Keratinocyte (primary cell): ENCODE data around the gene KRT23. TPM values are rescaled to one million over a fixed set of nuclear protein-coding genes. Genes with fewer than 3 reads are reported as not detected.

ENCODE experiments used
- DNase-seq: peaks from one replicate; pipeline ENCODE4 v3.0.0-alpha.2; 2011; ENCODE audit warnings: low read depth, missing footprints, low spot score
- FAIRE-seq: peaks from 2 replicates; lab custom pipeline; 2011; peaks lifted over from hg19 to GRCh38; lab: Jason Lieb, UNC
- H2AFZ ChIP-seq: 2 replicates; pipeline ENCODE4 v1.6.0; 2012; ENCODE audit warnings: low read length, control low read depth, inconsistent platforms; ENCODE audit not compliant: control insufficient read depth
- H3K27ac ChIP-seq: 2 replicates; pipeline ENCODE4 v1.5.1; 2011; ENCODE audit warnings: low read length; ENCODE audit not compliant: control insufficient read depth, insufficient read depth
- H3K27me3 ChIP-seq: 3 replicates; pipeline ENCODE4 v1.6.0; 2011; ENCODE audit warnings: low read length; ENCODE audit not compliant: control insufficient read depth, insufficient read depth; ENCODE audit errors: extremely low read depth
- H3K36me3 ChIP-seq, 2 experiments: 2 replicates in 1 of 2; 3 replicates in 1 of 2; pipeline ENCODE4 v1.5.1; 2011; ENCODE audit warnings: low read length in 2 of 2, mild to moderate bottlenecking in 1 of 2; ENCODE audit not compliant: control insufficient read depth in 2 of 2, insufficient read depth in 2 of 2; ENCODE audit errors: extremely low read depth in 1 of 2
- H3K4me1 ChIP-seq: 3 replicates; pipeline ENCODE4 v1.5.1; 2011; ENCODE audit warnings: low read length; ENCODE audit not compliant: control insufficient read depth, insufficient read depth; ENCODE audit errors: extremely low read depth
- H3K4me2 ChIP-seq: 3 replicates; pipeline ENCODE4 v1.6.0; 2011; ENCODE audit warnings: low read depth, low read length; ENCODE audit not compliant: control insufficient read depth, insufficient read depth; ENCODE audit errors: extremely low read depth
- H3K4me3 ChIP-seq, 3 experiments: fragments of 200-600 bp in 1 of 3; sonication (generic) in 1 of 3; 2 replicates in 2 of 3; 3 replicates in 1 of 3; pipeline ENCODE4 v1.5.1; 2011 to 2016; ENCODE audit warnings: low read length in 3 of 3, mild to moderate bottlenecking in 3 of 3, control low read depth in 2 of 3, inconsistent platforms in 1 of 3, low read depth in 1 of 3, mixed read lengths in 1 of 3, mixed run types in 1 of 3, moderate library complexity in 1 of 3; ENCODE audit not compliant: control insufficient read depth in 2 of 3, insufficient read depth in 2 of 3; ENCODE audit errors: extremely low read depth in 1 of 3
- H3K79me2 ChIP-seq: 2 replicates; pipeline ENCODE4 v1.6.0; 2012; ENCODE audit warnings: low read length; ENCODE audit not compliant: control insufficient read depth, insufficient read depth
- H3K9ac ChIP-seq: 3 replicates; pipeline ENCODE4 v1.6.0; 2011; ENCODE audit warnings: low read length; ENCODE audit not compliant: control insufficient read depth, insufficient read depth; ENCODE audit errors: extremely low read depth
- H3K9me1 ChIP-seq: 3 replicates; pipeline ENCODE4 v1.6.0; 2011; ENCODE audit warnings: low read length; ENCODE audit not compliant: control insufficient read depth, insufficient read depth; ENCODE audit errors: extremely low read depth
- H3K9me3 ChIP-seq: 2 replicates; pipeline ENCODE4 v1.5.1; 2012; ENCODE audit warnings: low read depth, low read length; ENCODE audit not compliant: control insufficient read depth
- H4K20me1 ChIP-seq: 3 replicates; pipeline ENCODE4 v1.6.0; 2011; ENCODE audit warnings: low read length; ENCODE audit not compliant: control insufficient read depth, insufficient read depth; ENCODE audit errors: extremely low read depth
- EZH2 ChIP-seq: IDR thresholded peaks from one replicate; pipeline ENCODE4 v1.6.1; 2012; ENCODE audit warnings: inconsistent platforms, mild to moderate bottlenecking, low read length, moderate library complexity
- dilution Hi-C: fragments of 300-500 bp; cut with MboI; formaldehyde crosslinking; loops from one replicate; pipeline ENCODE4 v1.7.0; 2020; ENCODE audit warnings: low sequenced_read_pairs; ENCODE audit not compliant: extremely low pct_ligation_motif_present
- polyA plus RNA-seq, 5 experiments: library from polyadenylated mRNA; depleted of rRNA in 3 of 5; stranded (reverse) in 3 of 5; stranded (forward) in 1 of 5; unstranded in 1 of 5; fragments of >200 nt; gene quantifications; 1 replicate in 1 of 5; 2 replicates in 3 of 5; 3 replicates in 1 of 5; pipeline versions ENCODE4 v1.2.1 to v1.2.3, GENCODE V29; 2011 to 2012; ENCODE audit warnings: missing spikeins in 2 of 5, low read depth in 1 of 5, low replicate concordance in 1 of 5
- TF ChIP-seq, protein P1 (sequence below), 3 experiments: IDR thresholded peaks in 1 of 3; conservative IDR thresholded peaks in 1 of 3; optimal IDR thresholded peaks in 1 of 3; 2 replicates in 2 of 3; 3 replicates in 1 of 3; pipeline versions ENCODE3 to v1.5.1; 2011; ENCODE audit warnings: low read length in 3 of 3, mild to moderate bottlenecking in 3 of 3, moderate library complexity in 2 of 3, control low read depth in 1 of 3, inconsistent platforms in 1 of 3; ENCODE audit not compliant: insufficient read depth in 2 of 3; ENCODE audit errors: extremely low read depth in 1 of 3

KRT23 gene
- polyA plus RNA-seq, 1 donor (not counting 4 experiments of a cell fraction or from before 2014, with no cell fraction given): 8.2 TPM

DNA sequence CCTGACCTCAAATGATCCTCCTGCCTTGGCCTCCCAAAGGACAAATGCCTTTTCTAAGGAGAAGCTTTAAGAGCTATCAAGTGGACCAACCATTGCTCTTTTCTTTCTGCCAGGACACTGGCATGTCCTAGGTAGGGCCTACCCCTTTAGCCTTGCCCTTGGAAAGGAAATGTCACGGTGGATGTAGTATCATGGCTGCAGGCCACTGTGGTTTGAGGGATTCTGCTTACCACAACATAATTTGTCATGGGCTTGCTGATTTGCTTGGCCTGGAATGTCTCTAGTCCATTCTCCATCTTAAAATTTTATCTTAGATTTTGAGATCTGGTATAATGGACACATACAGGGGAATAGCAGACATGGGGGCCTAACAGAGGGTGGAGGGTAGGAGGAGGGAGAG lies 58.4 kb downstream of the KRT23 start:
- H3K36me3 ChIP-seq: no peaks in the 10 kb centered on the region
- H3K4me1 ChIP-seq: no peaks in the 10 kb centered on the region
- H2AFZ ChIP-seq: no peak overlapping the region
- no peaks in the 10 kb centered on the region for H3K9me1 ChIP-seq
- no peak for TF ChIP-seq EZH2
- TF ChIP-seq, protein P1, sequence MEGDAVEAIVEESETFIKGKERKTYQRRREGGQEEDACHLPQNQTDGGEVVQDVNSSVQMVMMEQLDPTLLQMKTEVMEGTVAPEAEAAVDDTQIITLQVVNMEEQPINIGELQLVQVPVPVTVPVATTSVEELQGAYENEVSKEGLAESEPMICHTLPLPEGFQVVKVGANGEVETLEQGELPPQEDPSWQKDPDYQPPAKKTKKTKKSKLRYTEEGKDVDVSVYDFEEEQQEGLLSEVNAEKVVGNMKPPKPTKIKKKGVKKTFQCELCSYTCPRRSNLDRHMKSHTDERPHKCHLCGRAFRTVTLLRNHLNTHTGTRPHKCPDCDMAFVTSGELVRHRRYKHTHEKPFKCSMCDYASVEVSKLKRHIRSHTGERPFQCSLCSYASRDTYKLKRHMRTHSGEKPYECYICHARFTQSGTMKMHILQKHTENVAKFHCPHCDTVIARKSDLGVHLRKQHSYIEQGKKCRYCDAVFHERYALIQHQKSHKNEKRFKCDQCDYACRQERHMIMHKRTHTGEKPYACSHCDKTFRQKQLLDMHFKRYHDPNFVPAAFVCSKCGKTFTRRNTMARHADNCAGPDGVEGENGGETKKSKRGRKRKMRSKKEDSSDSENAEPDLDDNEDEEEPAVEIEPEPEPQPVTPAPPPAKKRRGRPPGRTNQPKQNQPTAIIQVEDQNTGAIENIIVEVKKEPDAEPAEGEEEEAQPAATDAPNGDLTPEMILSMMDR (optimal IDR thresholded peaks at IDR 0.05 in 1 of 3, IDR thresholded peaks at IDR 0.05 in 1 of 3, conservative IDR thresholded peaks at IDR 0.05 in 1 of 3; ENCODE audit: extremely low read depth in 1 of 3, insufficient read depth in 2 of 3, low read length in 3 of 3): no peak
- H3K9me3 ChIP-seq: no peaks in the 10 kb centered on the region
- H4K20me1 ChIP-seq: no peaks in the 10 kb centered on the region
- H3K27me3 ChIP-seq: no peaks in the 10 kb centered on the region
- no peak overlapping the region for H3K27ac ChIP-seq
- H3K79me2 ChIP-seq: no peaks in the 10 kb centered on the region
- no peak for FAIRE-seq
- no peak overlapping the region for H3K9ac ChIP-seq
- no peak overlapping the region for H3K4me3 ChIP-seq
- dilution Hi-C loops: no loop called here
- H3K4me2 ChIP-seq: no peak overlapping the region
- no peak for DNase-seq

DNA sequence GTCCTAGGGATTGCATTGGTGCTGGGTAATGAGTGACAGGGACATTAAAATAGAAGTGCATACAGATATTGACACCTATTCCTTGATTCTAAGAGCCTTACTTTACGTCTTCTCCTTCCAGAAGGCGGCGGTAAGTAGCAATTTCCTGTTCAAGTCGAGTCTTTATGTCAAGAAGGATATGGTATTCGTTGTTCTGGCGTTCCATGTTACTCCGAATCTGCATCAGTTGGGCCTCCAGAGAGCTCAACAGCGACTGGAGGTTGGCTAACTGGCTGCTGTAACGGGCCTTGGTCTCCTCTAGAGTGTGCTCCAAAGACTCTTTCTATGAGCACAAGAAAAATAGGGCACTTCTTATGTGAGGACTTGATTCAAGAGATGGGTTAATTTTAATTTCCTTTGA lies 59.4 kb downstream of the KRT23 start:
- H3K27ac ChIP-seq: no peak overlapping the region
- no peaks in the 10 kb centered on the region for H3K36me3 ChIP-seq
- no peaks in the 10 kb centered on the region for H3K9me3 ChIP-seq
- no peaks in the 10 kb centered on the region for H3K79me2 ChIP-seq
- no peaks in the 10 kb centered on the region for H3K9me1 ChIP-seq
- dilution Hi-C loops: no loop called here
- no peak overlapping the region for H3K9ac ChIP-seq
- H2AFZ ChIP-seq: no peak overlapping the region
- DNase-seq (no peak), FAIRE-seq (no peak)
- H3K4me3 ChIP-seq: no peak overlapping the region
- TF ChIP-seq, protein P1 (optimal IDR thresholded peaks at IDR 0.05 in 1 of 3, IDR thresholded peaks at IDR 0.05 in 1 of 3, conservative IDR thresholded peaks at IDR 0.05 in 1 of 3; ENCODE audit: extremely low read depth in 1 of 3, insufficient read depth in 2 of 3, low read length in 3 of 3): no peak
- TF ChIP-seq EZH2: no peak
- H3K27me3 ChIP-seq: no peaks in the 10 kb centered on the region
- H4K20me1 ChIP-seq: no peaks in the 10 kb centered on the region
- no peak overlapping the region for H3K4me2 ChIP-seq
- no peaks in the 10 kb centered on the region for H3K4me1 ChIP-seq
